GM20000 (cell line): ENCODE measurements around the gene GLYATL3.

Source experiments
- DNase-seq: peaks from one replicate; pipeline ENCODE4 v3.0.0; 2012; ENCODE audit warnings: low spot score
- TF ChIP-seq, protein P1 (sequence below): IDR thresholded peaks from 2 replicates; pipeline ENCODE4 v1.5.1; 2012; ENCODE audit warnings: mild to moderate bottlenecking, control low read depth; ENCODE audit errors: extremely low read depth, missing control alignments

Gene GLYATL3

DNA sequence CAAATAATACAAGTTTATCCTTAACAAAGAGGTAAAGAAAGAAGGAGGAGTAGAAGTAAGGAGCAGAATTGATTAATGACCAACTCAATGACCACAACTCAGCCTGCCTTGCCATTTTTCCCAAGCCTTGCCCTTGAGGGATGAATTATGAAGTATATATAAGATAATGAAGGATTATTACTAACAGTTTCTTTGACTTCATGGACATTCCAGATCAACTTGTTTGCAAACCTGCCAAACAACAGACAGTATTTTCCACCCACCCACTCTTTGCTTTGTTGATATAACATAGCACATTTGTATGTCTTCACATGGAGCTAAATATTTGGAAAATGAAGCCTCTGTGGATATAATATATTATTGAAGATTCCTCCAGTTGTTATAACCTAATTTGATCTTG lies 40.9 kb downstream of the GLYATL3 start:
- no peak for DNase-seq
- TF ChIP-seq, protein P1, sequence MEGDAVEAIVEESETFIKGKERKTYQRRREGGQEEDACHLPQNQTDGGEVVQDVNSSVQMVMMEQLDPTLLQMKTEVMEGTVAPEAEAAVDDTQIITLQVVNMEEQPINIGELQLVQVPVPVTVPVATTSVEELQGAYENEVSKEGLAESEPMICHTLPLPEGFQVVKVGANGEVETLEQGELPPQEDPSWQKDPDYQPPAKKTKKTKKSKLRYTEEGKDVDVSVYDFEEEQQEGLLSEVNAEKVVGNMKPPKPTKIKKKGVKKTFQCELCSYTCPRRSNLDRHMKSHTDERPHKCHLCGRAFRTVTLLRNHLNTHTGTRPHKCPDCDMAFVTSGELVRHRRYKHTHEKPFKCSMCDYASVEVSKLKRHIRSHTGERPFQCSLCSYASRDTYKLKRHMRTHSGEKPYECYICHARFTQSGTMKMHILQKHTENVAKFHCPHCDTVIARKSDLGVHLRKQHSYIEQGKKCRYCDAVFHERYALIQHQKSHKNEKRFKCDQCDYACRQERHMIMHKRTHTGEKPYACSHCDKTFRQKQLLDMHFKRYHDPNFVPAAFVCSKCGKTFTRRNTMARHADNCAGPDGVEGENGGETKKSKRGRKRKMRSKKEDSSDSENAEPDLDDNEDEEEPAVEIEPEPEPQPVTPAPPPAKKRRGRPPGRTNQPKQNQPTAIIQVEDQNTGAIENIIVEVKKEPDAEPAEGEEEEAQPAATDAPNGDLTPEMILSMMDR: no peak

DNA sequence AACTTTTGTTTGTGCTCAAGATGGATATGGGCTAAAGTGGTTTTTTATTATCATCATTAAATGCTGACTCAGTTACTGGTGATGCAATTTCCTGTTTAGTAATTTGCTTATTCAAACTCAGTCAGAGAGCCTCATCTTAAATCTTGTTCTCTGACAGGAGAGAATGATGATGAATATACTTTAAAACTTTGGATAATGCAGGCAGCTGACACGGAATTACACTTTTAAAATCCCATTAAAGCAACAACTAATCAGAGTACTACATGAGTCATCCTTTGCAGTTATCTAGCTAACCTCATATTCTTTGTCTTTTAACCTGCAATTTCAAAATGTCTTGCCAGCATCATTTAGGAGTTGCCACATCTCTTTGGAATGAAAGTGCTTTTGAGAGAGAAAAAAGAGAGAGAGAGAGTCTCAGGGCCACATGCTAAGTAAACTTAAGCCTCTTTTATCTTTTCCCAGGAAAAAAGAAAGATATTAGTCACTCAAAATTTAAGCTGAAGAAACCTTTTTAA lies 41.5 kb downstream of the GLYATL3 start:
- TF ChIP-seq, protein P1: no peak
- no peak for DNase-seq

GRCh38 chr6:49541936-49542335 lies 42.2 kb downstream of the GLYATL3 start:
- TF ChIP-seq, protein P1: no peak
- no peak for DNase-seq

GRCh38 chr6:49543087-49543858 lies 43.5 kb downstream of the GLYATL3 start:
- TF ChIP-seq, protein P1: no peak
- no peak for DNase-seq

DNA sequence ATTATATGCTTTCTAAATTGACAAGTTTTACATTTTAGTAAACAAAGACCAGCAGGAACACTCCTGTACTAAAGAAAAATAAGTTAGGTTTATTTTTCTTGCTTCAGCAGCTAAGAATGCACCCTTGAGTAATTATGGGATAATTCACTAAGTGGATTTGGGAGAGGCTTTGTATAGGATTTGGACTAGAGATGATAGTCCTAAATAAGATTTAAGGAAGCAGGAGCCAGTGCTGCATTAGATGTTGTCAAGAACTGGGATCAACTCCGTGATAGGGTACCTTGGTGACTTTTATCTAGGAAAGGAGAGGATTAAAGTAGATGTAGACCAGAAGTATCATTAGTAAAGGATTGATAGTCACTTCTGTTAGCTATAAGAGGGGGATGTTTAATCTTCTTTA lies 46.6 kb downstream of the GLYATL3 start:
- no peak for DNase-seq
- TF ChIP-seq, protein P1: no peak

- TF ChIP-seq, protein P1: no peak
- DNase-seq: no peak
Observed at GRCh38 chr6:49548613-49549304, 49.0 kb downstream of the GLYATL3 start.
